ENCODE results near the gene KCNK10.

The KCNK10 gene

DNA sequence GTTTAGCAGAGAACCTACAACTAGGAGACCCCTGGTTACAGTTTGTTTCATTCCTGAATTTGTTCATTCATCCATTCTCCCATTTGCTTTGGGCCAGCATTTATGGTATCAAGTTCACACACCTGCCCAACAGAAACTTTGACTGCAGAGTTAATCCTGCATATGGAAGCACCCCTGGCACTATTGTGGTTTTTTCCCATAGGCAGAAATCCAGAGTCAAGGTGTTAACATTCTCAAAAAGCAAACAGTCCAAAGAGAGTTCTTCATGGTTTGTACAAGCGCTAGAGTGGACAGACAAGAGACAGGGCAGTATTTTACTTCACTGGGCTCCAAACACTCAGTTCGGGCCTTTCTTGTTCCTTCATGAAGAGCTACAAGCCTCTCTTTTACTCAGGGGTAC lies 51.9 kb downstream of the KCNK10 start (continued):
- TF ChIP-seq ZBTB7A (tag by site-specific recombination; IDR thresholded peaks at IDR 0.05; ENCODE audit: low read depth) (no peak), ZNF830 (tag by site-specific recombination; IDR thresholded peaks at IDR 0.05; ENCODE audit: low read depth) (no peak), ZNF2 (tag by site-specific recombination; IDR thresholded peaks at IDR 0.05) (no peak), ZFP69B (tag by site-specific recombination; IDR thresholded peaks at IDR 0.05) (no peak), ZNF391 (tag by site-specific recombination; IDR thresholded peaks at IDR 0.05; ENCODE audit: borderline replicate concordance, low read depth) (no peak), ZNF214 (tag by site-specific recombination; IDR thresholded peaks at IDR 0.05; ENCODE audit: borderline replicate concordance) (no peak), ZNF248 (tag by site-specific recombination; IDR thresholded peaks at IDR 0.05) (no peak), BCL11A (tag by site-specific recombination; IDR thresholded peaks at IDR 0.05; ENCODE audit: low read depth) (no peak)
- TF ChIP-seq, protein P1, sequence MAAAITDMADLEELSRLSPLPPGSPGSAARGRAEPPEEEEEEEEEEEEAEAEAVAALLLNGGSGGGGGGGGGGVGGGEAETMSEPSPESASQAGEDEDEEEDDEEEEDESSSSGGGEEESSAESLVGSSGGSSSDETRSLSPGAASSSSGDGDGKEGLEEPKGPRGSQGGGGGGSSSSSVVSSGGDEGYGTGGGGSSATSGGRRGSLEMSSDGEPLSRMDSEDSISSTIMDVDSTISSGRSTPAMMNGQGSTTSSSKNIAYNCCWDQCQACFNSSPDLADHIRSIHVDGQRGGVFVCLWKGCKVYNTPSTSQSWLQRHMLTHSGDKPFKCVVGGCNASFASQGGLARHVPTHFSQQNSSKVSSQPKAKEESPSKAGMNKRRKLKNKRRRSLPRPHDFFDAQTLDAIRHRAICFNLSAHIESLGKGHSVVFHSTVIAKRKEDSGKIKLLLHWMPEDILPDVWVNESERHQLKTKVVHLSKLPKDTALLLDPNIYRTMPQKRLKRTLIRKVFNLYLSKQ (tag by site-specific recombination; IDR thresholded peaks at IDR 0.05; ENCODE audit: borderline replicate concordance), result no peak
- TF ChIP-seq, protein P2, sequence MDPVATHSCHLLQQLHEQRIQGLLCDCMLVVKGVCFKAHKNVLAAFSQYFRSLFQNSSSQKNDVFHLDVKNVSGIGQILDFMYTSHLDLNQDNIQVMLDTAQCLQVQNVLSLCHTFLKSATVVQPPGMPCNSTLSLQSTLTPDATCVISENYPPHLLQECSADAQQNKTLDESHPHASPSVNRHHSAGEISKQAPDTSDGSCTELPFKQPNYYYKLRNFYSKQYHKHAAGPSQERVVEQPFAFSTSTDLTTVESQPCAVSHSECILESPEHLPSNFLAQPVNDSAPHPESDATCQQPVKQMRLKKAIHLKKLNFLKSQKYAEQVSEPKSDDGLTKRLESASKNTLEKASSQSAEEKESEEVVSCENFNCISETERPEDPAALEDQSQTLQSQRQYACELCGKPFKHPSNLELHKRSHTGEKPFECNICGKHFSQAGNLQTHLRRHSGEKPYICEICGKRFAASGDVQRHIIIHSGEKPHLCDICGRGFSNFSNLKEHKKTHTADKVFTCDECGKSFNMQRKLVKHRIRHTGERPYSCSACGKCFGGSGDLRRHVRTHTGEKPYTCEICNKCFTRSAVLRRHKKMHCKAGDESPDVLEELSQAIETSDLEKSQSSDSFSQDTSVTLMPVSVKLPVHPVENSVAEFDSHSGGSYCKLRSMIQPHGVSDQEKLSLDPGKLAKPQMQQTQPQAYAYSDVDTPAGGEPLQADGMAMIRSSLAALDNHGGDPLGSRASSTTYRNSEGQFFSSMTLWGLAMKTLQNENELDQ (tag by site-specific recombination; IDR thresholded peaks at IDR 0.05; ENCODE audit: low read depth), result no peak
- TF ChIP-seq, protein P3, sequence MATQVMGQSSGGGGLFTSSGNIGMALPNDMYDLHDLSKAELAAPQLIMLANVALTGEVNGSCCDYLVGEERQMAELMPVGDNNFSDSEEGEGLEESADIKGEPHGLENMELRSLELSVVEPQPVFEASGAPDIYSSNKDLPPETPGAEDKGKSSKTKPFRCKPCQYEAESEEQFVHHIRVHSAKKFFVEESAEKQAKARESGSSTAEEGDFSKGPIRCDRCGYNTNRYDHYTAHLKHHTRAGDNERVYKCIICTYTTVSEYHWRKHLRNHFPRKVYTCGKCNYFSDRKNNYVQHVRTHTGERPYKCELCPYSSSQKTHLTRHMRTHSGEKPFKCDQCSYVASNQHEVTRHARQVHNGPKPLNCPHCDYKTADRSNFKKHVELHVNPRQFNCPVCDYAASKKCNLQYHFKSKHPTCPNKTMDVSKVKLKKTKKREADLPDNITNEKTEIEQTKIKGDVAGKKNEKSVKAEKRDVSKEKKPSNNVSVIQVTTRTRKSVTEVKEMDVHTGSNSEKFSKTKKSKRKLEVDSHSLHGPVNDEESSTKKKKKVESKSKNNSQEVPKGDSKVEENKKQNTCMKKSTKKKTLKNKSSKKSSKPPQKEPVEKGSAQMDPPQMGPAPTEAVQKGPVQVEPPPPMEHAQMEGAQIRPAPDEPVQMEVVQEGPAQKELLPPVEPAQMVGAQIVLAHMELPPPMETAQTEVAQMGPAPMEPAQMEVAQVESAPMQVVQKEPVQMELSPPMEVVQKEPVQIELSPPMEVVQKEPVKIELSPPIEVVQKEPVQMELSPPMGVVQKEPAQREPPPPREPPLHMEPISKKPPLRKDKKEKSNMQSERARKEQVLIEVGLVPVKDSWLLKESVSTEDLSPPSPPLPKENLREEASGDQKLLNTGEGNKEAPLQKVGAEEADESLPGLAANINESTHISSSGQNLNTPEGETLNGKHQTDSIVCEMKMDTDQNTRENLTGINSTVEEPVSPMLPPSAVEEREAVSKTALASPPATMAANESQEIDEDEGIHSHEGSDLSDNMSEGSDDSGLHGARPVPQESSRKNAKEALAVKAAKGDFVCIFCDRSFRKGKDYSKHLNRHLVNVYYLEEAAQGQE (tag by site-specific recombination; IDR thresholded peaks at IDR 0.05), result no peak
- TF ChIP-seq, protein P4, sequence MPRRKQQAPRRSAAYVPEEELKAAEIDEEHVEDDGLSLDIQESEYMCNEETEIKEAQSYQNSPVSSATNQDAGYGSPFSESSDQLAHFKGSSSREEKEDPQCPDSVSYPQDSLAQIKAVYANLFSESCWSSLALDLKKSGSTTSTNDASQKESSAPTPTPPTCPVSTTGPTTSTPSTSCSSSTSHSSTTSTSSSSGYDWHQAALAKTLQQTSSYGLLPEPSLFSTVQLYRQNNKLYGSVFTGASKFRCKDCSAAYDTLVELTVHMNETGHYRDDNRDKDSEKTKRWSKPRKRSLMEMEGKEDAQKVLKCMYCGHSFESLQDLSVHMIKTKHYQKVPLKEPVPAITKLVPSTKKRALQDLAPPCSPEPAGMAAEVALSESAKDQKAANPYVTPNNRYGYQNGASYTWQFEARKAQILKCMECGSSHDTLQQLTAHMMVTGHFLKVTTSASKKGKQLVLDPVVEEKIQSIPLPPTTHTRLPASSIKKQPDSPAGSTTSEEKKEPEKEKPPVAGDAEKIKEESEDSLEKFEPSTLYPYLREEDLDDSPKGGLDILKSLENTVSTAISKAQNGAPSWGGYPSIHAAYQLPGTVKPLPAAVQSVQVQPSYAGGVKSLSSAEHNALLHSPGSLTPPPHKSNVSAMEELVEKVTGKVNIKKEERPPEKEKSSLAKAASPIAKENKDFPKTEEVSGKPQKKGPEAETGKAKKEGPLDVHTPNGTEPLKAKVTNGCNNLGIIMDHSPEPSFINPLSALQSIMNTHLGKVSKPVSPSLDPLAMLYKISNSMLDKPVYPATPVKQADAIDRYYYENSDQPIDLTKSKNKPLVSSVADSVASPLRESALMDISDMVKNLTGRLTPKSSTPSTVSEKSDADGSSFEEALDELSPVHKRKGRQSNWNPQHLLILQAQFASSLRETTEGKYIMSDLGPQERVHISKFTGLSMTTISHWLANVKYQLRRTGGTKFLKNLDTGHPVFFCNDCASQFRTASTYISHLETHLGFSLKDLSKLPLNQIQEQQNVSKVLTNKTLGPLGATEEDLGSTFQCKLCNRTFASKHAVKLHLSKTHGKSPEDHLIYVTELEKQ (tag by site-specific recombination; IDR thresholded peaks at IDR 0.05; ENCODE audit: borderline replicate concordance), result no peak
- TF ChIP-seq, protein P5, sequence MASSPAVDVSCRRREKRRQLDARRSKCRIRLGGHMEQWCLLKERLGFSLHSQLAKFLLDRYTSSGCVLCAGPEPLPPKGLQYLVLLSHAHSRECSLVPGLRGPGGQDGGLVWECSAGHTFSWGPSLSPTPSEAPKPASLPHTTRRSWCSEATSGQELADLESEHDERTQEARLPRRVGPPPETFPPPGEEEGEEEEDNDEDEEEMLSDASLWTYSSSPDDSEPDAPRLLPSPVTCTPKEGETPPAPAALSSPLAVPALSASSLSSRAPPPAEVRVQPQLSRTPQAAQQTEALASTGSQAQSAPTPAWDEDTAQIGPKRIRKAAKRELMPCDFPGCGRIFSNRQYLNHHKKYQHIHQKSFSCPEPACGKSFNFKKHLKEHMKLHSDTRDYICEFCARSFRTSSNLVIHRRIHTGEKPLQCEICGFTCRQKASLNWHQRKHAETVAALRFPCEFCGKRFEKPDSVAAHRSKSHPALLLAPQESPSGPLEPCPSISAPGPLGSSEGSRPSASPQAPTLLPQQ (tag by site-specific recombination; IDR thresholded peaks at IDR 0.05), result no peak

DNA sequence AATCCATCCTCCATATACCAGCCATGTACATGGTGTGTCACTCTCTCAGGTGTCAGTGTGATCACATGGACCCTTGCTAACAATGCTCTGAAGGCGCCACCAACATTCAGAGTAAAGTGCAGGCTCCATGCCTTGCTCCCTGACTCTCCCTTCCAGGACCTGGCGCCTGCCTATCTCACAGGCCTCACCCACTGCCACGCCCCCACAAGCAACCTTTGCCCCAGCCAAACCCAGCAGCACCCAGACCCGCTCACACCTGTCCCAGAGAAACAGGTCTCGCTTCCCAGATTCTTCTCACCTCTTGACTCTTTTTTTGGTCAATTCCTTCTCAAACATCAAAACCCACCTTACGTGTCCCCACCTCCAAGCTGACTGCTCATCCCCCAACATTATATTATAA lies 52.3 kb downstream of the KCNK10 start:
- Histone ChIP-seq H3K4me3 (ENCODE audit: low read depth, low read length) (no peak overlapping the region), H3K36me3 (ENCODE audit: control insufficient read depth in 2 of 2, insufficient read depth in 1 of 2, low read length in 2 of 2) (no peaks in the 10 kb centered on the region), H3K4me1 (ENCODE audit: control insufficient read depth, insufficient read depth, low read length) (no peaks in the 10 kb centered on the region), H3K9me3 (ENCODE audit: control insufficient read depth, insufficient read depth, low read depth, low read length) (no peaks in the 10 kb centered on the region), H3K27ac (ENCODE audit: extremely low read depth, low read depth, low read length) (no peak overlapping the region)
- ChIA-PET POLR2A (no interaction called here), CTCF (no interaction called here)
- TF ChIP-seq, protein P6, sequence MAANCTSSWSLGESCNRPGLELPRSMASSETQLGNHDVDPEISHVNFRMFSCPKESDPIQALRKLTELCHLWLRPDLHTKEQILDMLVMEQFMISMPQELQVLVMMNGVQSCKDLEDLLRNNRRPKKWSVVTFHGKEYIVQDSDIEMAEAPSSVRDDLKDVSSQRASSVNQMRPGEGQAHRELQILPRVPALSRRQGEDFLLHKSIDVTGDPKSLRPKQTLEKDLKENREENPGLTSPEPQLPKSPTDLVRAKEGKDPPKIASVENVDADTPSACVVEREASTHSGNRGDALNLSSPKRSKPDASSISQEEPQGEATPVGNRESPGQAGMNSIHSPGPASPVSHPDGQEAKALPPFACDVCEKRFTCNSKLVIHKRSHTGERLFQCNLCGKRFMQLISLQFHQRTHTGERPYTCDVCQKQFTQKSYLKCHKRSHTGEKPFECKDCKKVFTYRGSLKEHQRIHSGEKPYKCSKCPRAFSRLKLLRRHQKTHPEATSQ (tag by site-specific recombination; IDR thresholded peaks at IDR 0.05), result no peak
- no peak for TF ChIP-seq ZNF660 (tag by site-specific recombination; IDR thresholded peaks at IDR 0.05)
- no peak for TF ChIP-seq ZNF843 (tag by site-specific recombination; IDR thresholded peaks at IDR 0.05)
- TF ChIP-seq ZNF248 (tag by site-specific recombination; IDR thresholded peaks at IDR 0.05), result no peak
- no peak for TF ChIP-seq ZNF169 (tag by site-specific recombination; IDR thresholded peaks at IDR 0.05)
- TF ChIP-seq, protein P7, sequence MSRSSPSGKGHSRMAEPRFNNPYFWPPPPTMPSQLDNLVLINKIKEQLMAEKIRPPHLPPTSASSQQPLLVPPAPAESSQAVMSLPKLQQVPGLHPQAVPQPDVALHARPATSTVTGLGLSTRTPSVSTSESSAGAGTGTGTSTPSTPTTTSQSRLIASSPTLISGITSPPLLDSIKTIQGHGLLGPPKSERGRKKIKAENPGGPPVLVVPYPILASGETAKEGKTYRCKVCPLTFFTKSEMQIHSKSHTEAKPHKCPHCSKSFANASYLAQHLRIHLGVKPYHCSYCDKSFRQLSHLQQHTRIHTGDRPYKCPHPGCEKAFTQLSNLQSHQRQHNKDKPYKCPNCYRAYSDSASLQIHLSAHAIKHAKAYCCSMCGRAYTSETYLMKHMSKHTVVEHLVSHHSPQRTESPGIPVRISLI (tag by site-specific recombination; IDR thresholded peaks at IDR 0.05), result no peak
- TF ChIP-seq, protein P8, sequence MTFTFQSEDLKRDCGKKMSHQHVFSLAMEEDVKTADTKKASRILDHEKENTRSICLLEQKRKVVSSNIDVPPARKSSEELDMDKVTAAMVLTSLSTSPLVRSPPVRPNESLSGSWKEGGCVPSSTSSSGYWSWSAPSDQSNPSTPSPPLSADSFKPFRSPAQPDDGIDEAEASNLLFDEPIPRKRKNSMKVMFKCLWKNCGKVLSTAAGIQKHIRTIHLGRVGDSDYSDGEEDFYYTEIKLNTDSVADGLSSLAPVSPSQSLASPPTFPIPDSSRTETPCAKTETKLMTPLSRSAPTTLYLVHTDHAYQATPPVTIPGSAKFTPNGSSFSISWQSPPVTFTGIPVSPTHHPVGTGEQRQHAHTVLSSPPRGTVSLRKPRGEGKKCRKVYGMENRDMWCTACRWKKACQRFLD (tag by site-specific recombination; IDR thresholded peaks at IDR 0.05), result no peak
- no peak for TF ChIP-seq ZNF707 (tag by site-specific recombination; IDR thresholded peaks at IDR 0.05)

All from HEK293 (cell line).